HG03095 (cell line): Measurements from ENCODE around the gene GPR84.

Source experiments
- ATAC-seq: cut with Tn5 transposase; IDR thresholded peaks from one replicate; pipeline ENCODE4 v1.9.1; 2021; ENCODE audit warnings: moderate library complexity; ENCODE audit not compliant: unreplicated experiment

Gene GPR84

DNA sequence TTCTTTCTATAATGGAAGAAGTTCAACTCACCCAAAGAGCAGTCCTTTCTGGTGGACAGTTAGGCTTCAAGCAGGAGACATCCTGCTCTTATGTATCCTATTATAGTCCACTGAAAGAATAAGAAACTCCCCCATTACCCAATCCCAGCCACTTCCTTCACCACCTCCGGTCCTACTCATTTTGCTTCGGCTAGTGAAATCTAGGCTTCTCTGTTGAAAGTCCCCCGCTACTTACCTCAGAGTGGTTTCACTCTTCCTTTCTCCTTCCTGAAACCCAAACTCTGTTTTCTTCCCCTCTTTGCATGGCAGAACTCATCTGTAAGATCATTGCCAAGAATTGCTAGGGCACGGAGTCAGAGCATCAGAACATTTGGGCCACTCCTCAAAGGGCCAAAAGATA is at the start of gene GPR84:
GPR84 (minus strand) TSS at position 74 of the 400 bp plus-strand sequence. CDS start 635 bp downstream, outside the sequence.
- ATAC-seq = no peak

DNA sequence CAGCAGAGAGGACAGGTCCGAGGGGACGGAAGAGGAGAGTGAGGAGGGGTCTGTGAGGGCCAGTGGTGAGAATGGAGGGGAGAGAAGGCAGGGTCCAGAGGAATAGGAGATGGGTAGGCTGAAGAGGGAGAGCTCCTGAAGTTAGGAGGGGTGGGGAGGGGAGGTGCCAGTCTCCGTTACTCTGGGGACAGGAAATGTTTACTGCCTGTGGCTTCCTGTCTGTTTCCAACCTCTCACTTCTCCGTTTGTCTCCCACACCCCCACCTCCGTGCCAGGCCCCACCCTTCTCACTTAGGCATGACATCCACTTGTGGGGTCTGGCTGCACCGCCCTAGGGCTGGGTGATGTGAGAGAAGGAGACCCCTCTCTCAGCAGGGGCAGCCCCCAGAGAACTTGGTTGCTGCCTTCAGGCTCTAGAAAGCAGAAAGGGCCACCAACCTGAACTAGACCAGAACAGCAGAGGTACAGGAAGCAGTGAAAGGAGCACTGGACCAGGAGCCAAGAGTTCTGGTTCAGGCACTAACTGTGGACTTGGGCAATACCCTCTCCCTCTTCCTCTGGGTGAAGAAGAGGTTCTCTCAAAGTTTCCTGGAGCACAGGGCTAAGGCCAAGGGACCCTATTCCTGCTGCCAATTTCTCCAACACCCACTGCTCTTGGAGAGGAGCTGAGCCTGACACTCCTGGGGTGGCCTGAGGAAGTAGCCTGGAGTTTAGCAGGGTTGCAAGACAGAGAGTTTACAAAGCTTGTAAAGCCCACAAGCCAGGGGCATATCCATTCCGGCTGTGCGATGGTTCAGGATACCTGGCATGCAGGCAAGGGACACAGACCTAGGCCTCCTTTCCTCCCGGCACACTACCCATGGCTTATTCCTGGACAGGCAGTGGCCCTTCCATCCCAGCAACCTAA is 49.3 kb upstream of the GPR84 start:
- ATAC-seq = no peak

DNA sequence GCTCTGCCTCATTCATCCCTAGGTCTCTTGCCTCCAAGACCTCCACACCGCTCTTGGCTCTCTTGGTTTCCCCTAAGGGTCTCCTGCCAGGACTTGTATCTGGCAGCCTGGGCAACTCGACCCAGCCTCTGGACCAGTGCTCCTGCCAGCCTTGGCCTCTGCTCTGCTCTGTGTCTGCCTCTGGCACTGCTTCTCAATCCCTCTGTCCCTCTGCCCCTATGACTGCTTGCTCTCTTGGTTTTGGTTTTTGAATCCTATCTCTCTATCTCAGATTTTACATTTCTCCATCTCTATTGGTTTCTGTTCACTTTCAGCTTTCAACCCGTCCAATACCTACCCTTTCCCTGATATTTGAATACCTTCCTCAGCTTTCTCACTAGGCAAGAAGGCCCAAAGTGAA is 48.5 kb upstream of the GPR84 start:
- no peak for ATAC-seq

DNA sequence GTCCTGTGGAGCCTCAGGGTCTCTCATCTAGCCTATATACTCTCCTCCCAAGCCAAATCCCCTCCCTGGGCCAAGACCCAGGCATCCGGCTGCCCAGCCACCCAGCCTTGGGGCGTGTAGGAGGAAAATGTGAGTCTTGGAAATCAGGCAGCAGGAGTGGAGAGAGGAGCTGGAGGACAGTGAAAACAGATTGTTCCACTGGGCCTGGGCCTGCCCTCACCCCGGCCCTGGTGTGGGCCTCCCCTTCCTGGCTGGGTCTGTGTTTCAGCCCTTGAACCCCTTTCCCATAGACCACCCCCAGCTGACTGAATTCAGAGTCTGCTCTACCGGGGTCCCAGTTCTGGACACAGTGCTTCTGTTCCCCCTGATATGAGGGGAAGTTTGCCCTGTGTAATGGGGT is 48.1 kb upstream of the GPR84 start:
- no peak for ATAC-seq

DNA sequence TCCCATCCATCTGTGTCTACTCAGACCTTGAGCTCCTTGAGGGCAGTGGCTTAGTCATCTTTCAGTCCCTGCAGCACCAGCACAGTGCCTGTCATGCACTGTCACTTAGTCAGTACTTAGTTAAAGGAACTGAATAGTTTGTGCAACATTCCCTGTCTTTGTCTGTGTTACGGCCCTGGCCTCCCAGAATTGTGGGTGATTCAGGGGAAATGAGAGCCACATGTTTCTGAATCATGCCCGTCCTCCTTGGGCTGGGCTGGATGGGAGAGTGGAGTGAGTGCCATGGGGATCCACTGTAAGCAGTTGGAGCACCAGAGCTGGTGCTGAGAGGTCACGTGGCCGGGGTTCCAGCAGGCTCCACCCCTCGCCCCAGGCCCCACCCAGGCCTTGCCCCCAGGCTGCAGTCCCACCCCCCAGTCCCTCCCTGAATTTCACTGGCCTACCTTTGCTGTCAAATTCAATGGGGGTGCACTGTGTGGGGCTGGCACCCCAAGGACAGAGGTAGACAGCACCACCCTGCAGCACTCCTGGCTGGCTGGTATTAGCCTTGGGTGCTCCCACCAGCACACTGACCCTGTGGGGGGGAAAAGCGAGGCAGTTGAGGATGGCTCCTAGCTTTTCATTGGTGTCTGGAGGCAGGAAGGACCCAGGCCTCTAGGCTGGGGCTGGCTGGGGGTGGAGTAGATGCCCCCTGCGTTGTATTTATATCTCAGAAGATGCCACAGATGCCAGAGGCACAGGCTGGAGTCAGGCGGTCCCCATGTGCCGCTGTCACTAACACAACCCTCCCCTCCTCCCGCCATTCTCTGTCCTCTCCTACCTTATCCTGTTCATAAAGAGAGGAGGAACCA is 47.3 kb upstream of the GPR84 start:
- no peak for ATAC-seq

DNA sequence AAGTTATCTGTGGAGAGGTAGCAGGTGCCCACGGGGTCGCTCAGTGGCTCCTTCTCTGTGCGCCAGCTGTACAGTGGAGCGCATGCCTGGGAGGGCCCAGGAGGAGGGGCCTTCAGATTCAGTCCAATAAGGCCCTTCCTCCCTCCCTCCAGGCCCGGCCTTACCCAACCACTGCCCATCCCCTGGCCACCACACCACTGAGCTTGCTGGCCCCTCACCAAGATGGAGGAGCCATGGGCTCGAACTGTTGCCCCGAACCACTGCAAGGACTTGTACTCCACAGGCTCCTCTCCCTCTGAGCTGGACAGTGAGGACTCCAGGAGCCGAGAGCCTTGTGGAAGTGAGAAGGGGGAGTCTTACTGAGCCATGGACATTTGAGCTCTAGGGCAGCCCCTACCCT is 45.0 kb upstream of the GPR84 start:
- no peak for ATAC-seq

DNA sequence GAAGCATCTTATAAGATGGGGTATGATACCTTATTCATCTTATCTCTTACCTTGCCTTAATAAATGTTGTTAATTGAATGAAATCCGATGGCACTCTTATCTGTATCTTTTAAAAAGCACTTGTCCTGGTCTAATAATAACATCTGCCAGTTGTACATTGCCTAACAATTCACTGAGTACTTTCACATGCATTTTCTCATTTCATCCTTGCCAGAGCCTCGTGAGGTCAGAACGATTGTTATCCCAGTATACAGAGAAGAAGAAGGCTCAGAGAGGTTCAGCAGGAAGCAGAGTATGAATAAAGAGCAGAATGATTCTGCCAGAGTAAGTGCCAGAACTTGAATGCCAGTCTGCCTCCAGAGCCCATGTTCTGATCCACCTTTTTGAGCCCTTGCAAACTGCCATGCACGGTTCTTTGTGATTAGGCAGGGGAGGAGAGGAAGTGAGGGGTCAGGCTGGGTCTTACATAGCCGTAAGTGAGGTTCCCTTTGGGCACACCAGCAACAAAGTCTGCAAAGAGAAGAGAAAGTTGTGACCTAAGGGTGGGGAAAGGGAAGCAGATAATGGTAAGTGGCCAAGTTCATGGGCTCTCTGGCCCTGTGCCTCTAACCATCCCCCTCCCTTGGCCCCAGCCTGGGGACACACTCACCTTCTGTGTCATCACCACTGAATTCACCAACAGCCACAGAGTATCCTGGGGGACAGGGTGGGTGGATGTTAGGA is 43.1 kb upstream of the GPR84 start:
- no peak for ATAC-seq

DNA sequence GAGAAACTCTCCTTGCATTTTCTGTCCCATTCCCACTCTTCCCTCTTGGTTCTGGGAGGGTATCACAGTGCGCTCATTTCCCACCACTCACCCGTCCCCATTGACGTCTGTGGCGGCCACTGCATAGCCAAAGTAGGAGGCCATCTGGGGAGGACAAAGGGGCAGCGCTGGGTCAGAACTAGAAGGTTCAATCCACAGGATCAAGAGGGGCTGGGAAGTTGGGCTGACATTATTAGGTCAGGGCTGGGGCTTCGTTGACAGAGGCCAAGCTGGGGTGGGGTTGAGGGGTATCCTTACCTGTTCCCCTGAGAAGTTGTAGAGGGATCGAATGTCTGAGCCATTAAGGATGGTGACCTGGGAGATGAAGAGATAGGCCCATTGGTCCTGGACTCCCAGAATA is 41.3 kb upstream of the GPR84 start:
- no peak for ATAC-seq

DNA sequence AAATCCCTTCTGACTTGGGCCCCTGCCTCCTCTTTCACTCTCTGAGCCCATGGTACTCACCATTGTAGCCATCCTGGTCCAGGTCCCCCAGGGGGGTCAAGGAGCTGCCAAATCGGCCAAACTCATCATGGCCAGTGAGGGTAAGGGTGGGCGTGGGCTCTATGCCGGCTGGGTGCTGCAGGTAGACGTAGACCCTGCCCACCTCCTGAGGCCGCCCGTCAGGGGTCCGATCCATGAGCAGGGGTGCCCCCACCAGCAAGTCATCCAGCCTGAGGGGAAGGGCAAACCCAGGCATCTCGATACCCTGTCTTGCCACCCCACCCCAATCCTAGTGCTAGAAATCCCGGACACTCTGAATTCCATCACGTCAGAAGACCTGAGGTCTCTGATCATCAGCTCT is 40.8 kb upstream of the GPR84 start:
- no peak for ATAC-seq

DNA sequence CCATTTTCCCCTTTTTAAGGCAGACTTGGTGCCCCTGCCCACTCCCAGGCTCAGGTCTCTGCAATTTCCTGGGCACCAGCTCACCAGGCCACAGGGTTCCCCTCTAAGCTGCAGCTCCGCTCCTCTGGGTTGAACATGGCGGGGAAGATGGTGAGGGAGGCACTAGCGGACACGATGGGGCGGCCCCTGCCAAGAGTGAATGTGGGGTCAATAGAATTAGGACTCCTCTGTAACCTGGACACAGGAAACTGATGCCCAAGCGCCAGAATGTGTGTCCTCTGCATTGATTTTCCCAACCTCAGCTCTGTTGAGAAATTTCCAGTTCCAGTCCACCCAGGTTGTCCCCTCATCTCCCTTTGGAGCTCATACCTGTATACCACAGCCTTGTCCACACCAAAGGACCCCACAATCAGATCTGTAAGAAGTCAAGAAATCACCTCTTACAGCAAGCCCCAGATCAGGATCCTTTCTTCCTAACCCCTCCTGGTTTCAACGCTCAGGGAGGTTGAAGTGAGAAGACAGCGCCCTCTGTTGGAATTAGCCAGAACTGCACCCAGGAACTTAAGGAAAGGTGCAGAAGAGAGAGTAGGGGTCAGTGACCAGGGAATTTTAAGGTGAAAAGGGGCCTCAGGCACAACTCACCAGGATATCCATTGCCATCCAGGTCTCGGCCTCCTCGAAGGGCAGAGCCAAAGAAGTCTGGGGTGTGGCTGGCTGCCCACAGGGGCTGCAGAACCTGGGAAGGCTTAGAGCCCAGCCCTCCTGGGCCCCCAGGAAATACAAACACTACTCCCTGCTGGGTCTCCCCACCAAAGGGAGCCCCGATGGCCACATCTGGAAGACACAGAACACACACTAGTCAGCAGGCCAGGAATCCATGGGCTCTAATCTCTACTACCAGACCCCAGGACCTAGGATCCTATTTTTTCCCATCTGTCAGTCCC is 40.0 kb upstream of the GPR84 start:
- no peak for ATAC-seq

DNA sequence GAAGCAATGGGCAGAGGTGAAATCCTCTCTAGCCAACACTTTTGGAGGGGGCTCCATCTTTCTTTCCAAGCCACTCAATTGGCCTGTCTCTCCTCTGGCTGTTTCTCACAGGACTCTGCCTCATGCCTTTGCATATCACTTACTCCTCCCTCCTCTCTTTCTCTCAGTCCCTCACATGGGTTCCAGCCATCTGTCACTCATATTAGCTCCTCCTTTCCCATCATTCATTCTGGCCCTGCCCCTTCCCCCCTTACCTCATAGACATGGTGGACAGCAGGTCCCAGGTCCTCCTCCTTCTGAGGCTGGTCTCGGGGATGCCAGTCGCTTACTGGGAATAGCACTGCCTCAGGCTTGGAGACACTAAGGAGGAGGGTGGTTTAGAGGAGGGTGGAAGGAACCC is 36.8 kb upstream of the GPR84 start:
- ATAC-seq = no peak

DNA sequence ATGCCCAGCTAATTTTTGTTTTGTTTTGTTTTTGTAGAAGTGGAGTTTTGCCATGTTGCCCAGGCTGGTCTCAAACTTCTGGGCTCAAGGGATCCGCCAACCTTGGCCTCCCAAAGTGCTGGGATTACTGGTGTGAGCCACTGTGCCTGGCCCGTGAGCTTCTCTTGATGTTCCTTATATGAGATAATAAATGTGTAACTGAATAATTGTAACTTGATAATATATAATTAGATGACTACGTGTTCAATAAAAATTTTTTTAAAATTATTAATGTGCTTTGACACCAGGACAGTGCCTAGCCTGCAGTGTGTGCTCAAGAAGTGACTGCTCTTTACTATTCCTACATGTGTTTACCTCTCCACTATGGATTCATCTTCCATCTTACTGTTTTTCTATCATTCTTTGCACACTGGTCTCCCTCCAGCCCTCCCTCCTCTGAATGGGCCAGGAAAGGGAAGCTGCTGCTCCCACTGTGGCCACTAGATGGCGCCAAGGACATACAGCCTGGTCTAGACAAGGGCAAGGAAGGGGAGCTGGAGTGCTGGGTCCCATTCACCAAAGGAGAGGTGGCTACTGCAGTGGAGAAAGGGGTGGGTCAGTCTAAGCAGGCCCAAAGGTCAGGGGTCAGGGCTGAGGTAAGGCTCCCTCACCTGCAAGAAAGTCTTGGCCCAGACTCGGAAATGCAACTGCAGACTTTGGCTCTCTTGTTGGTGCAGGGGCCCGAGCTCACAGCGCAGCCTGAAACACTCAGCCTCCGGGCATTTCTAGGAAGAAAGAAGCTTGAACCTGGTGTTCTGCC is 34.9 kb upstream of the GPR84 start:
- ATAC-seq = peak; percentile 72

DNA sequence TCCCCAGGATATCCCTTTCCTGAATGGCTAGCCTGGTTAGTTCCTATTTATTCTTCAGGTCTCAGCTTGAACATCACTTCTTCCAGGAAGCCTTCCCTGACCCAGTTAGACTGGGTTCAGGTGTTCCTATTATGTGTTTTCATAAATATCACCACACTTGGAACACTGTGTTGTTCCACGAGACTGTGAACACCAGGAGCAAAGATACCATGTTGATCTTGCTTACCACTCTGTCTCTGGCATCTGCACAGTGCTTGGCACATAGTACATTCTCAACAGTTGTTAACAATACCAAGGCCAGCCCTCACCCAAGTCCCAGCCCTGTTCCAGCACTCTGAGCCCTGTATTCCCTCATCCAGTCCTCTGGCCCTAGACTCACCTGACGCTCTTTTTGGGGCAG is 33.9 kb upstream of the GPR84 start:
- ATAC-seq = no peak

DNA sequence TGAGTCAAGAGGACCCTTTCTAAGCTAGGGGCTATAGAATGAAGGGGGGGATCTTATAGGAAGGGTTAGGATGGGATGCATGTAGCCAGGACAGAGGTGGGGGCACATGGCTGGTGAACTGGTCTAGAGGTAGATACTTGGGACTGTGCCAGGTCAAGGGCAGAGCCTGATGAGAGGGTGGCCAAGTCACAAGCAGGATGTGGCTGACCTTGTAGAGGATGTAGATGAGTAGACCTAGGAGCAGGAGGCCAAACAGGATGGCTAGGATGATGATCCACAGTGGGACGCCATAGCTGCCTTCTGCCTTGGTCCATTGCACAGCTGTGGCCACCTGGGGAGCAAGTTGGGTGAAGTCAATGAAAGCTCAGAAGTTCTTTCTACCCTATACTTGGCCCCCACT is 32.9 kb upstream of the GPR84 start:
- ATAC-seq = no peak

DNA sequence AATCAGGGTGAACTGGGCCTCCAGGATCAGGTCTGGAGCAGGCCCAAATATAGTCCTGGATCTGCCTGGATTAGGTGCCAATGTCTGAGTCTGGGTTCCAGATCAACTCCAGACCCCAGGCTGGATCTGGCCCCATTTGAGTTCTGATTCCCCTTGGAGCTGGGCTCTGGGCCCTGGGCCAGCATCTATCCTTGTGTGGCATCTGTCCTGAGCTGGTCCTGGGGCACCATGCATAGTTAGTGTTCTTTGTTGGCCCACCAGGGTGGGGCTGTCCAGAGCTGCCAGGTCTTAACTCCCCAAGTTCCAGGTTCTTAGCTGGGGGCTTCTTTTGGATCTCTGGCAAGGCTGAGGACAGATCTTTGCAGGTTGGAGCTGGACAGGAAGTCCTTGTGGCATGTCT is 31.3 kb upstream of the GPR84 start:
- no peak for ATAC-seq

DNA sequence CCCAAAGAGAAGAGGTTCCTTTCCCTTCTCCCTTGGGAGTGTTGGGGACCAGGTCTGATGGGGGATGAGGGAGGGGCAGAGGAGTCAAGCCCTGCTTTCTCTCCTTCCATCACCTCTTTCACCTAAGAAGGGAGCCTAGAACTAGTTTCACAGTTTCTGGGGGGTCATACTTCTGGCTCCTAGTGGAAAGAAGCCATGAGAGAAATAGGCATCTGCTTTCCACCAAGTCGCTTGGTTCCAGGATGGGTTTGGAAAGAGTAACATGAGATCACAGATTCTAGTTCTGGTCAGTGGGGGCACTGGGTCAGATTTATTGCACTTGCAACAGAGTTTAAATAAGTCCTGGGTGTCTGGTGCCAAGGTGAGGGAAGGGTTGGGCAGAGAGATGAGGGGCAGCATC is 30.7 kb upstream of the GPR84 start:
- no peak for ATAC-seq

DNA sequence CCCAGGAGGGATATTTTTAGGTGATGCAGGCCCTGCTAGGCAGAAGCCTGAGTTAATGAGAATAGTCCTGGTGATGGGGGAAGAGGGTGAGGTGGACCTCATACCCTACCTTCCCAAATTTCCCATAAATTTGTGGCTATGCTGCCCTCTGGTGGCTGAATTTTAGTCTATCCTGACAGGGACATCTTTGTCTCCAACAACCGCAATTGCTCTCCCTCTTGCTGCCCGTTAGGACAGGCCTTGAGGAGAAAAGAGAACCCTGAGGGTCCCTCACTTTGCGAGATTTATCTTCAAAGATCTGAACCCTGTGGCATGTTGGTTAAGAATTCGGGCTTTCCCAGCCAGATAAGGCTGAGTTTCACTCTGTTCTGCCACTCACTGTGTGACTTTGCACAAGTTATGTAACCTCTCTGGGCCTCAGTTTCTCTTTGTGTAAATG is 30.0 kb upstream of the GPR84 start:
- no peak for ATAC-seq

DNA sequence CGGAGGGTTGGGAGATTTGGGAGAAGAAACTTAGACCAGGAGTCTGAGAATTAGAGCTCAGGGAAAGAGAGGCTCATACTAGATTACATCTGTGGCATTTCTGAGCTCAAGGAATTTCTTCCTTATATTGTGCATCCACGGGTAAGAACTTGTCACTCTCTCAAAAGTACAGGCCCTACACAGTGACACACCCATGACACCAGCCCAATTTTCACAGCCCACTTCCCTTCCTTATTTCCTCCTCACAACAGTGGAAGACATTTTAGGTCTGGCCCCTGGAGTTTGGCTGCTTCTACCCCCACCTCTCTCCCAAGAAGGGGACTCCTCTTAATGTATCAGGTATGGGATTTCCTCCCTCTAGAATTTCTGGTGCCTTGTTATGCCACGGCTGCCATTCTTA is 29.5 kb upstream of the GPR84 start:
- no peak for ATAC-seq

DNA sequence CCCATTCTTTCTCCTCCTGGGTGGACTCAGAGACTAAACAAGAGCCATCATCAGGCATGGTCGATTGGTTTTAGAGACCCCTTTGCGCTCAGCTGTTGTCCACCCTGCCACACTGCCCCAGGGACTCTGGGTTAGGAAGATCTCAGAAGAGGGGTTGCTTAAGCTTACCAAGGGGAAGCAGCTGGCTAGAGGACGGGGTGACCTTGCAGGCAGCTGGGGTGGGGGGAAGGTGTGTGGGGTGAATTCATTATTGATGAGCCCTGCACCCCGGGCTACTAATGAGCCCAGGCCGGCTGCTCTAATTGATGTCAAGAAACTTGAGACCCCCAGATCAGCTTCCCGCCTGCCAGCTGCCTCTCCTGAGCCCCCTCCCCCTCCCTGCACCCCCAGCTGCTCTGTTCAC is 28.9 kb upstream of the GPR84 start:
- no peak for ATAC-seq
